ENCODE results near the gene PTGIR.

The PTGIR gene, protein sequence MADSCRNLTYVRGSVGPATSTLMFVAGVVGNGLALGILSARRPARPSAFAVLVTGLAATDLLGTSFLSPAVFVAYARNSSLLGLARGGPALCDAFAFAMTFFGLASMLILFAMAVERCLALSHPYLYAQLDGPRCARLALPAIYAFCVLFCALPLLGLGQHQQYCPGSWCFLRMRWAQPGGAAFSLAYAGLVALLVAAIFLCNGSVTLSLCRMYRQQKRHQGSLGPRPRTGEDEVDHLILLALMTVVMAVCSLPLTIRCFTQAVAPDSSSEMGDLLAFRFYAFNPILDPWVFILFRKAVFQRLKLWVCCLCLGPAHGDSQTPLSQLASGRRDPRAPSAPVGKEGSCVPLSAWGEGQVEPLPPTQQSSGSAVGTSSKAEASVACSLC

DNA sequence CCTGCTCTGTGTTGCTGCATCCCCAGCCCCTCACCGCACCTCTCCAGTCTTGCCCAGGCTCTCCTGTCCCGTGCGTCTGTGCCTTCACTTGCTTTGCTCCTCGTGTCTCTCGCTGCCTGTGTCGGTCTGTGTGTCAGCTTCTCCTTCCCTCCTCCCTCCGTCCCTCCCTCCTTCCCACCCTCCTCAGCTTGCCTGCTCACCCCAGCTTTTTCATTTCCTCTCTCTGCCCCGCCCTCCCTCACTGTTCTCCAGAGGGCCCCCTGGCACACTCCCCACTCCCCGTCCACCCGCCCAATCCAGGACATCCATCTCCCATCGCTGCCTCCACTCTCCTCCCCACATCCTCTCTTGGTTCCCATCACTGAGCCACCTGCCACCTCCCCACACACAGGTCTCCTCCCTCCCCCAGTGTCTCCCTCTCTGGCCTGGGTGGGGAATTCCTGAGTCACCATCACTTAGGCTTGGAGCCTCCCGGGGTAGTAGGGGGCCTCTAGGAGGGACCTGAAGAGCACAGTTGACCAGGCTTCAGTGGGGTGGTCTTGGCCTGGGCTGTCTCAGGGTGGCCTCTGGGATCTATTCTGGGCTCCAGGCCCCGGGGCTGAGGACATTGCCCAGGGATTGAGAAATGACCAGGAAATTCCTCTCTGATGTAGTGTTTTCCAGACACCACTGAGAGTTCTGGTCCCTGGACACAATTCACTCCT lies at the start of gene PTGIR:
PTGIR (minus strand) TSS at position 132 of the 704 bp plus-strand sequence. CDS start 864 bp downstream, outside the sequence.
- DNase-seq = no peak

DNA sequence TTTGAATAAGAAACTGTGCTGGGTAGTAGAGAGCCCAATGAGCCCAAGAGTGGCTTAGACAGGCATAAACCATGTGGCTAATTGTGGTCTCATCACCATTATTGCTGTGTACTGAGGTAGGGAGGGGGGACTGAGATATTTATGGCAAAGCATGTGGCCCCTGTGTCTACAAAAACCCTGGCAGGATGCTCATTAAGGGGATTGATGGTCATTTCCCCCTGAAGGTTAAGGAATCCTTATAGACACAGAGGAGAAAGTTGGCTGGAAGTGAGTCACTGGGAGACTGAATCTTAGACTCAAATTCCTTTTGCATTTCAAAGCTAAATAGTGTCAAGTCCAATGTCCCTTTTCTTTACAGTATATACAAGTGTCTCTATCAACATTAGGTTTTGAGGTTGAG lies 45.9 kb upstream of the PTGIR start:
- DNase-seq = no peak

DNA sequence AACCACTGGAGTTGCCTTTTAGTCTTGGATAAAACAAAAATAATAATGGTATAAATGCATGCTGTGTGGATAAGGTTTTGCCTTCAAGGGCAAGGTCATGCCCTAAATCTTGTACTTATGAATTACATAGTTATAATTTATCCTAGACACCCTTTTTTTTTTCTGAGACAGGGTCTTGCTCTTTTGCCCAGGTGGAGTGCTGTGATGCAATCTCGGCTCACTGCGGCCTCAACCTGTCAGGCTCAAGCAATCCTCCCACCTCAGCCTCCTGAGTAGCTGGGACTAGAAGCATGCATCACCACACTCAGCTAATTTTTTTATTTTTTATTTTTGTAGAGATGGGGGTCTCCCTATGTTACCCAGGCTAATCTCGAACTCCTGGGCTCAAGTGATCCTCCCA lies 43.8 kb upstream of the PTGIR start:
- DNase-seq = no peak

DNA sequence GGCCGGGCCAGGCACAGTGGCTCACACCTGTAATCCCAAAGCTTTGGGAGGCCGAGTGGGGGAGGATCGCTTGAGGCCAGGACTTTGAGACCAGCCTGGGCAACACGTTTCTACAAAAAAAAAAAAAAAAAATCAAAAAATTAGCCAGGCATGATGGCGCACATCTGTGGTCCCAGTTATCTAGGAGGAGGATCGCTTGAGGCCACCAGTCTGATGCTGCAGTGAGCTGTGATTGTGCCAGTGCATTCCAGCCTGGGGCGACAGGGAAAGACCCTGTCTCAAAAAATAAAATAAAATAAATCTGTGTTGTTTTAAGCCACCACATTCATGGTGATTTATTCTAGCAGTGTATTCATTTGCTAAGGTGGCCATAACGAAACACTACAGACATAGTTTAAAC lies 40.2 kb upstream of the PTGIR start:
- DNase-seq = no peak

DNA sequence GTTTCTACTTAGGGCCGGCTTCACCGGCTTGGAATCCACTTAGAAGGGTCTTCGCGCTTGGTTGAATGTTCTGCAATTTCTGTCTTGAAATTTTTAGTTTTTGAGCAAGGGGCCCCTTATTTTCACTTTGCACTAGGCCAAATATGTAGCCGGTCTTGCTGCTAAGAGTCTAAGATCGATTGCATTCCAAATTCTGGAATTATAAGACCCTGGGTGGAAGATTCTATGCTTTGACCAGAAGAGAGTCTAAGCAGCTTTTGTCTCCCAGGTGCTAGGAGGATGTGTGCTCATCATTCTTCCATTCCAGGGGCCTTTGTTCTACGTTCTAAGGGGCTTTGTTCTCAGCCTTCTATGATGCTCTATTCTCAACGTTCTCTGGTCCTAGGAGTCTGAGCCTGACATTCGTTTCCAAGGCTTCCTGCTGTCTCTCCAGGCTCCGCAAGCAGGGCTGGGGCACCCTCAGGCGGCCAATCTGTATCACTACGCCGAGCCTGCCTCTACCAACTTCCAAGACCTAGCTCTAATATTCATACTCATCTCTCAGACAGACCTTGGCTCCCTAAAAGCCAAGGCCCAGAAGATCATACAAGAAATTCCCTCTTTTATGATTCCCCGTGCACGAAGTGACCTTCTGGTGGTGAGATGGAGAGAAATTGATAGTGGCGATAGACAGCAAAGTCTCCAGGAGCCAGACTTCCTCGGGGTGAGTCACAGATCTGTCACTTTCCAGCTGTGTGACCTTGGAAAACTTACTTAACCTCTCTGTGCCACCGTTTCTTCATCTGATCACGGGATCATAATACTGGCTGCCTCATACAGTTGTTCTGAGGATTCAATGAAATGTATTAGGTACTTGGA lies 37.1 kb upstream of the PTGIR start:
- peak; percentile 82 for DNase-seq

DNA sequence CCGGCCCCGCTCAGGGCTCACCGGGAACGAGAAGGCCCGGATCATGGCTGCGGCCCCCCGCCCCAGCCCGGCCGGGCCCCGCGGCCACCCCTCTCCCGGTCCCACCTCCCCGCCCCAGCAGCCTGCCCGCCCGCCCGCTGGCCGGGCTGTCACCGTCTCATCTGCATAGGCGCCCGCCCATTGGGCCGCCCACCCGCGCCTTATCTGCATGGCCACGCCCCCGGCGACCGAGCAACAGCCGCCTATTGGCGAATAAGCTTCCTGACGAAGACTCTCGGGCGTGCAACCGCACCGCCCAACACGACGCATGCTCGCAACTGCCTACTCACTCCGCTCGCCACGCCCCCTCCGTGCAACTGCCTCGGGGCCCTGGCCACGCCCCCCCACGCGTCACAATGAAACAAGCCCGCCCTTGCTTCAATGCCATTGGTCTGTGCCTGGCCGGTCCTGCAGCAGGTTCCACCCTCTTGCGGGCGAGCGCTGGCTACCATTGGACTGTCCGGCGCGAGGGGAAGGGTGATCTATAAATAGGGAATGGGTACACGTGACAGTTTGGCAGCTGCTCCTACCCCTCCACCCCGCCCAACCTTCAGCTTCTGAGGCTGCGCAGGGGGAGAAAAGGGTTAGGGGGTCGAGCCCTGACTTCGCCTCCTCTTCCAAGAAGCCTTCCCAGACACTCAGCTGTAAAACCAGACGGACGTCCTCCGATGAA lies 36.3 kb upstream of the PTGIR start, which contains the start of gene DACT3:
DACT3 (minus strand) TSS at position 163 of the 712 bp plus-strand sequence; CDS start at position 45, 118 bp downstream.
- DNase-seq = peak; percentile 100

DNA sequence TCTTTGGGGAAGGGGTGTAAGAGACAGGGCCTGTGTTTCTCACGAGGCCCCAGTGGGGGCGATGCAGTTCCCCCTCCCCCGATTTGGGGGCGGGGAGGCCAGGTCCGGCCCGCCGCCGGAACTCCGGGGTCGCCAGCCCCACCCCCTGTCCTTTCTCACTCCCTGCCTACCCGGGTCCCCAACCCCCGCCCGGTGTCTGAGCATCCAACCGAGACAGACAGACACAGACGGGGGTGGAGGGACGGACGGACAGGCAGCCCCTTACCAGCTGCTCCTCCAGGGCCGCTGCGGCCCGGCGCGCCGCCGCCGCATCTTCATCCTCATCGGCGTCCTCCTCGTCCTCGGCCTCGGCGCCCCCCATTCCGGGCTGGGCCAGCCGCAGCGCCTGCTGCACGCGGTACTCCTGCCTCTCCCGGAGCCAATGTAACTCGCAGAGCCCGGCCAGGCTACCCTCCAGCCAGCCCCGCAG lies 35.7 kb upstream of the PTGIR start:
- DNase-seq = peak; percentile 20

DNA sequence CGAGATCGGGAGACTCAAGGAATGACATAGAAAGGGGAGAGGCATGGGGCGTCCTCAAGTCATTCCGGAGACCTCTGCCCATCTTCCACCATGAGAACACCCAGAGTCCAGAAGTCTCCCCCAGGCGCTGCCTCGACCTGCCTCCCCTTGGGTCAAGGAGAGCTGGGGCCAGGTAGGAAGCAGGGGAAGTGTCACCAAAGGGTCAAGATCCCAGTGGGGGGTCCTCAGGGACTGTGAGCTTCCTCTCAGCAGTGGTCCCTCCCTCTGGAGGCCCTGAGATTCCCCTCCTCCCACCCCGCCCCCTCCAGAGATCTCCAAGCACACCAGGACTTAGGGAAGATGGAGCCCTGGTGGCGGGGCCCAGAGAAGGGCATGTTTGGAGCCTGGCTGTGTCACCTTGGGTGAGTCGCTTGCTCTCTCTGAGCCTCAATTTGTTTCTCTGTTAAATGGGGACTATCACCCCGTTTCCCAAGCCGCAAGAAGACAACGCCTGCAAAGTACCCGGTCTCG lies 35.2 kb upstream of the PTGIR start:
- no peak for DNase-seq

DNA sequence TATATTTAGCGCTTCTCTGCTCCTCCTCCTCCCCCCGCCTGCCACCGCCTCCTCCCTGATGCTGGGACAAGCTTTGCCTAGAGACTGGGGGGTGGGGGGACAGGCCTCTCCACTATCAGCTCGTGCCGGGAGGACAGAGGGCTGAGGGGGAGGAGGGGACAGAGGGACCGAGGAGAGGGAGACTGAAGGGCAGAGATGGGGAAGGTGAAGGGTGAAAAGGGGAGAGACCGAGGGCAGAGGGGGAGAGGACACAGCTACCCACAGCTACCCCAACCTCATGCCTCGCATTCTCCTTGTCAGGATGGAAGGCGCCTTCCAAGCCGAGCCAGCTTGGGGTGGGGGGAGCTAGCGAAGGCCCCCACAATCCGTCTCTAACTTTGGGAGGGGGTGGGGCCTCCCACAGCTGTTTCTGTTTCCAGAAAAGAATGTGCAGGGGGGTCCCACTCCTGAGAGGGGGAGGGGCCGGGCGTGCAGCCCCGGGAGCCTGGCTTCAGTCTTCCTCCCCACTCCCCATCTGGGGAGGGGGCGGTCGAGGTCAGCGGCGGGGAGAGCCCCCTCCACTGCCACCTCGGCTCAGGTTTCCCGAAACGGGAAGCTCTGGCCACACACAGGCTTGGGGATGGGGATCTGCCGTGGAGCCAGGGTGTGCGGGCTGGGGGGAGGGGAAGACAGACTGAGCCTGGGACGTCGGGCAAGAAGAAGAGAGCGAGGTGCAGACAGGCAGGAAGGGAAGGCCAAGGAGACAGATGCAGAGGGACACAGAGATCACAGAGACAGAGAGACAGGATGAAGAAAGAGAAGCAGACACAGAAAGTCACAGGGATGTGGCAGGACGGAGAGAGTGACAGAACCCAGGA lies 34.5 kb upstream of the PTGIR start:
- DNase-seq = no peak

DNA sequence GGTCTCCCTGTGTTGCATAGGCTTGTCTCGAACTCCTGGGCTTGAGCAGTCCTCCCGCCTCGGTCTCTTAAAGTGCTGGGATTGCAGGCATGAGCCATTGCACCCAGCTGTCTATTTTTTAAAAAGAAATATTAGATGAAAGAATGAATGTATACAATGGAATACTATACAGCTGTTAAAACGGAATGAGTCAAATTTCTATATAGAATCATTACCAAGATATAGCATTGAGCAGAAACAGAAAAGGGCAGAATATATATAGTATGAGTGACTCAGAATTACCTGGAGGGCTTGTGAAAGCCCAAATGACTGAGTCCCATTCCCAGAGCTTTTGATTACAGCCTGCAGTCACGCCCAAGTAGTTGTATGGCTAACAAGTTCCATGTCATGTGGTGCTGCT lies 31.7 kb upstream of the PTGIR start:
- no peak for DNase-seq

DNA sequence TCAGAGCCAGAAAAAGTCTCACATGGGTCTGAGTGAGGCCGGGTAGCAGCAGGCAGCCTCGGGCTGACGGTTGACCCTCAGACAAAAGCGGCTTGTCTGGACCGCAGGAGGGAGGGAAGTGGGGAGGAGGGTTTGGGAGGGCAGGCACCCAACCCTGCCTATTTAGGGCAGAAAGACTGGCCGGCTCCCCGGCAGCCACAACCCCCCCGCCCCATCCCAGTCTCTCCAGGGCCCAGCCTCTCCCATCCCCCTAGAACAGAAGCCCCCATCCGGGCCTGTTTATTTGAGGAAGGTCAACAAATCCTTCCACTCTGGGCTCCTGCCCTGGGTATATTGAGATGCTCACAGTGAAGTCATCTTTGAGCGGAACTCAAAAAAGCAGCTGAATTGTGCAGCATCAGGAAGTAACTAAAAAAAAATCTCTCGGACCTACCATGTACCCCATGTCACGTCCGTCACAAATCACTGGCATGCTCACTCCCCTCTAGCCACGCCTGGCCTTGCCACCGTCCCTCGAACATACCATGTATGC lies 29.8 kb upstream of the PTGIR start:
- no peak for DNase-seq

DNA sequence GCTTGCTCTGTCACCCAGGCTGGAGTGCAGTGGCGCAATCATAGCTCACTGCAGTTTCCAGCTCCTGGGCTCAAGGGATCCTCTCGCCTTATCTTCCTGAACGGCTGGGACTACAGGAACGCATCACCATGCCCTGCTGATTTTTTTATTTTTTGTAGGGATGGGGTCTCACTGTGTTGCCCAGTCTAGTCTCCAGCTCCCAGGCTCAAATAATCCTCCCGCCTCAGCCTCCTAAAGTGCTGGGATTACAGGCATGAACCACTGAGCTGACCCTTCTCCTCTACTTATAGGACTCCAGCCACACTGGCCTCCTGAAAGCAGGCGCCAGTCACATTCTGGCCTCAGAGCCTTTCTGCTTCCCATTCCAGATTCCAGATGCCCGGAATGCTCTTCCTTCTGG lies 25.6 kb upstream of the PTGIR start:
- DNase-seq = no peak

DNA sequence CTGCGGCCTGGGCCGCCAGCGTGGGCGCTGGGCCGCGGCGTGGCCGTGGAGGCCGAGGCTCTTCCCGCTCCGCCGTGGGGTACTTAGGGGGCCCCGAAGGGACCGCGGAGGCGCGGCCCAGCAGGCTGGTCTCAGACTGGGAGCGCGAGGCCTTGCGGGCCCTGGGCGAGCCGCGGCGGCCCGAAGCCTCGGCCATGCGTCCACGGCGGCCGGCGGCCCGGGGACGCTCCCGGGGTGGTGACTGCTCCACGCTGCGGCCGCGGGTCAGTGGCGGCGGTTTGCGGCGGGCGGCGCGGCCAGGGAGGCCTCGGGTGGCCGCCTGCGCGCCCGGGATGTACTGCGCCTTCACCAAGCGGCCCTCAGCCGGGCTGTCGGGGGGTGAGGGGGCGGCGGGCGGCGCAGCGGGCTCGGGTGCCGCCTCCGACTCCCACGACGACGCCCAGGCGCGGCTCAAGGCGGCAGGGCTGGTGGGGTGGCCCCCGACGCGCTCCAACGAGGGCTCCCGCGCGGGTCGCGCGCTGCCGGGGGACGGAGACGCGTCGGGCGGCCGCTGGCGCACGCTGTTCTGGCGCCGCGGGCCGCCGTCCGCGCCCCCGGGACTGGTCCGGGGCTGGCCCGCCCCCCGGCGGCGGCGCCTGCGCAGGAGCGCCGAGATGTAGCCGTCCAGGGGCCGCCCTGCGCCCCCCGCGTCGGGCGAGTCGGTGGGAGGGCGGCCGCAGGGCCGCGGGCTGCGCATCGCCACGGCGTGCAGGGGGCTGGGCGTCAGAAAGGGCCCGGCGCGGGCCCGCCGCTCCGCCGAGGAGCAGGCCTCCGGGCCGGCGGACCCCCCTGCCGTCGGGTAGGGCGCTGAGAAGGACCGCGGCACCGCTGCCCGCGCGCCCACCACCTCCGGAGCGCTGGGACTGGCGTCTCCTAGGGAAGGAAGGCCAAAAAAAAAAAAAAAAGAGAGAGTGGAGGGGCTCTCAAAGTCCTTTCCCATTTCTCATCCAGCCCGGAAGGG lies 24.4 kb upstream of the PTGIR start:
- DNase-seq = no peak

DNA sequence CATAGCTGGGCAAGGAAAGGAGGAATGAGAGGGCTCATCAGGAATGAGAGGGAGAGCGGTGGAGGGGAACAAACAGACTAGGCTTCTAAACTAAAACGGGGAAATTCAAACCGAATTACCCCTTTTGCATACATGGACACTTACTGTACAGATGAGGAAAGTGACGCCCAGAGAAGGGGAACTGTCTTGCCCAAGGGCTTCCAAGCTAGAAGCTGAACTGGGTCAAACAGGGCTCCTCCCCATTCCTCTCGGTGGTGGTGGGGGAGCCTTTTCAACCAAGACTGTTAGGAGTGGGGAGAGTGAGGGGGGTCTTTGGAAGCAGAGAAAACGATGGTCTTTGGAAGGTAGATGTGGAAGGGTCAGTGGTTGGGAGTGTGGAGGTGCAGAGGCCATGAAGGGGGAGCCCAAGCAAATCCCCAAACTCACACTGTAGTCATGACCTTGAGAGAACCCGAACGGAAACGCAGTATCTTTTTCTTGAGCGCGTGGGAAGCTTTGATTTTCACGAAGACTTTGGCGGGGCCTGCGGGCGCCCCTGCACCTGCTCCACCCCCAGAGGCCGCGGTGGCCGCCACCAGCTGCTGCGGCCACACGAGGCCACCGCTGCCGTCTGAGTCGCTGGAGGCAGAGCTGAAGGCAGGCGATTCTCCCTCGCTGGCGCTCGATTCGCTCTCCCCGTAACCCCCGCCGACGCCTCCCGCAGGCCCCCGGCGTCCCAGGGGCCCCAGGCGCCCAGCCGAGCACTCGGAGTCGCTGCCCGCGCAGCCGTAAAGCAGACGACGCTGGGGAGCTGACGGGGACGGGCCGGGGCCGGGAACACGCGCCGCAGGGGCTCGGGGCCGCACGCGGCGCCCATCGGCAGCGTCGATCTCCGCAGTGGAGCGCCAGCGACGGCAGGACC lies 23.4 kb upstream of the PTGIR start:
- no peak for DNase-seq

DNA sequence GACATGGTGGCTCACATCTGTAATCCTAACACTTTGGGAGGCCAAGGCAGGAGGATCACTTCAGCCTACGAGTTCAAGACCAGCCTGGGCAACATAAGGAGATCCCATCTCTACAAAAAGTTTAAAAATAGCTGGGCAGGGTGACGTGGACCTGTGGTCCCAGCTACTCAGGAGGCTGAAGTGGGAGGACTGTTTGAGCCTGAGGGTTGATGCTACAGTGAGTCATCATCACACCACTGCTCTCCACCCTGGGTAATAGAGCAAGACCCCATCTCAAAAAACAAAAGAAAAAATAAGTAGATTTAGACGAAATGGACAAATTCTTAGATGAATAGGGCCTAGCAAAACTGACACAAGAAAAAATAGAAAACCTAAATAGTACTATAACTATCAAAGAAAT lies 21.5 kb upstream of the PTGIR start:
- no peak for DNase-seq

DNA sequence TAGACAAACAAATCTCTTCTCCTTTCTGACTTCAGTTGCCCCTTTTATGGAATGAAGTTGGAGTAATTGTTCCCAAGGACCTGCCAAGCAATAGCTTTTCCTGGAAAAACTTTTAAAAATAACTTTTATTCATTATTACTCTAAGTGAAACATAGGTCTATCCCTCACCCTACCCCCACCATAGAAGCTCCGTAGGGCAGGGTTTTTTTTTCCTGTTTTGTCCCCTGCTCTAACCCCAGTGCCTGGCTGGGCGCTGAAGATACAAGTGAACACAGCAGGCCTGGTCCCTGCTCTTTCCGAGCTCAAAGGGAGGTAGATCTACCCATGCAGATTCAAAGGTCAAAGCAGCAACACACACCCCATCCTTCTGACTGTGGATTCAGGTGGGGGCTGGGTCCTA lies 19.8 kb upstream of the PTGIR start:
- DNase-seq = no peak

DNA sequence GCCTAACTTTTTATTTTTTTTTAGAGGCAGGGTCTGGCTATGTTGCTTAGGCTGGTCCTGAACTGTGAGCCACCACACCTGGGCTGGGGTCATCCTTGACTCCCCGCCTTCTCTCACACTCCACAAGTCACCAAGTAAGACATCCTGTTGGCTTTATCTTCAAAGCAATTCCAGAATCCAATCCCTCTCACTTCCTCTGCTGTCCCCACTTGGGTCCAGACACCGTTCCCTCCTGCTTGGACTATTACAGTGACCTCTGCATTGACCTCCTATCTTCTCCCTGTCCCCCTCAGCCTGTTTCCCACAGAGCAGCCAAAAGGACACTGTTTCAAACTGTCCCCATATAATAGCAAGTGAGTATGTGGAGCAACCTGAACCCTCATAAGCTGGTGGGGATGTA lies 15.8 kb upstream of the PTGIR start:
- DNase-seq = no peak

DNA sequence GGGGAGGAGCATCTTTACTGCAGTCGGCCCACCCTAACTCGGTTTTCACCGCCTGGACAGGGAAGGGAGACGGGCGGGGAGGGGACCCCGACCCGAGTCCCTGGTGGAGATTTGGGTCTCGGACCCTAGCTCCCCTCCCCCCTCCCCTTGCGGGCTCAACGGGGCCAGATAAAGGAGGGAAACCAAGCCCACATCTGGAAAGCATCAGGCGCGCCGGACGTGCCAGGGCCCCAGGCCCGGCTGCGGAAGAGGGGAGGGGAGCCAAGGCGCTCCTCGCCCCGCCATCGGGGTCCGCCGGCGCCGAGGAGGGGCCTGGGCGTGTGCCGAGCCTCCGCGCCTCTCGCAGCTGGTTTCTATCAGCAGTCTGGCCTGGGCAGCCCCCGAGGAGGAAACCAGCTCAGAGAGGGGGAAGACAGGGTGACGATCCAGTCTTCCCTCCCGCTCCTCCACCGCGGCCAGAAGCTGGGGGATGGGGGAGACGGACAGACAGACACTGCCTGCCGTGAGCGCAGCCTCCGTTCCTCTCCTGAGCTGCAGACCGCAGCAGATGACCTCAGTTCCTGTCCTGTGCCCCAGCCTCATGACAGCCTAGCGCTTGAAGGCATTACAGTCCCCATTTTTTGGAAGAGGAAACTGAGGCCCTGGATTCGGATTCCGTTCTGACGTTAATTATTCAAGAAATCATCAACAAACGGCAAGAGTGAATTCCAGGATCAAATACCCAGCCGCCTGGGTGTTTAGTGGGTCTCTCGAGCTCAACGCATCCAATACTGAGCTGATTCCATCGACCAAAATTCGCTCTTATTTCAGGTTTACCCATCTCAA lies 14.7 kb upstream of the PTGIR start:
- DNase-seq = peak; percentile 36

Data from CD4-positive, alpha-beta T cell treated with Interleukin-17A for 1 hour (primary cell).